Activated CD4-positive, alpha-beta T cell treated with anti-CD3 and anti-CD28 coated beads for 1 hour (primary cell): Measurements from ENCODE around the gene GPANK1.

Experiments used
- DNase-seq: peaks from one replicate; pipeline ENCODE4 v3.0.0-alpha.2; 2020

The GPANK1 gene

GRCh38 chr6:31690231-31691077 is 25.7 kb upstream of the GPANK1 start:
- no peak for DNase-seq

- no peak for DNase-seq
Measured at GRCh38 chr6:31689249-31690110, 24.7 kb upstream of the GPANK1 start.

- DNase-seq, result no peak
Measured at GRCh38 chr6:31687860-31688693, 23.3 kb upstream of the GPANK1 start.

GRCh38 chr6:31687321-31687720 is 22.5 kb upstream of the GPANK1 start:
- no peak for DNase-seq

GRCh38 chr6:31686483-31686882 is 21.7 kb upstream of the GPANK1 start:
- DNase-seq, result no peak

- DNase-seq, result no peak
Measured at GRCh38 chr6:31683591-31683990, 18.8 kb upstream of the GPANK1 start.

- no peak for DNase-seq
Measured at GRCh38 chr6:31681135-31681671, 16.4 kb upstream of the GPANK1 start.

- DNase-seq, result peak; percentile 43
Measured at GRCh38 chr6:31680226-31681134, 15.7 kb upstream of the GPANK1 start, which contains the start of gene LY6G5C. Gene LY6G5C, minus strand, starts transcription at chr6:31681067. Its CDS starts 694 bp downstream, at chr6:31680373.

- DNase-seq, result no peak
Measured at GRCh38 chr6:31677955-31678354, 13.2 kb upstream of the GPANK1 start.

GRCh38 chr6:31676904-31677303 is 12.1 kb upstream of the GPANK1 start:
- no peak for DNase-seq

GRCh38 chr6:31676322-31676903 is 11.6 kb upstream of the GPANK1 start:
- no peak for DNase-seq

- no peak for DNase-seq
Measured at GRCh38 chr6:31669676-31670075, 4.9 kb upstream of the GPANK1 start, which contains the start of gene LY6G5B. Gene LY6G5B, plus strand, starts transcription at chr6:31669976. Its CDS starts 975 bp downstream, at chr6:31670951.

- DNase-seq, result no peak
Measured at GRCh38 chr6:31666337-31666965, 1.7 kb upstream of the GPANK1 start.

GRCh38 chr6:31665501-31666336 is 922 bp upstream of the GPANK1 start, which contains the start of gene CSNK2B:
Gene CSNK2B, plus strand, starts transcription at chr6:31666080. Its CDS starts 752 bp downstream, at chr6:31666832.
- peak; percentile 98 for DNase-seq

- DNase-seq, result no peak
Measured at GRCh38 chr6:31663961-31664789, 622 bp downstream of the GPANK1 start.

GRCh38 chr6:31663126-31663960 is 1.5 kb downstream of the GPANK1 start:
- DNase-seq, result no peak

- DNase-seq, result no peak
Measured at GRCh38 chr6:31662124-31662723, 2.6 kb downstream of the GPANK1 start.
